ENCODE data around the gene TPPP3. TPM values are rescaled to one million over a fixed set of nuclear protein-coding genes. Genes with fewer than 3 reads are reported as not detected.

Gene TPPP3
- total RNA-seq, 2 experiments from 2014 or later: not detected

- Mint-ChIP-seq H3K4me3 (no peak overlapping the region), H3K27me3 (peaks cover 35% of the 10 kb centered on the region), H3K36me3 (ENCODE audit: low read depth) (no peaks in the 10 kb centered on the region), H3K9me3 (no peaks in the 10 kb centered on the region), H3K4me1 (ENCODE audit: low read depth) (peaks cover 8% of the 10 kb centered on the region), H3K27ac (no peak overlapping the region)
- Histone ChIP-seq H3K27ac (ENCODE audit: low read depth in 1 of 2, low read length in 2 of 2) (no peak overlapping the region), H3K4me3 (ENCODE audit: low read length) (no peak overlapping the region), H3K9me3 (ENCODE audit: control insufficient read depth in 1 of 2, insufficient read depth in 1 of 2, low read length in 2 of 2) (peaks cover 0 to 15% of the 10 kb centered on the region in 2 experiments), H3K36me3 (ENCODE audit: insufficient read depth, low read length) (no peaks in the 10 kb centered on the region), H3K27me3 (ENCODE audit: control insufficient read depth in 1 of 2, insufficient read depth in 2 of 2, low read length in 2 of 2) (peaks cover 33 to 44% of the 10 kb centered on the region in 2 experiments), H3K4me1 (ENCODE audit: insufficient read depth, low read length) (peaks cover 30% of the 10 kb centered on the region)
- ChIA-PET POLR2A (no interaction called here), CTCF (no interaction called here)
- DNase-seq (no peak), ATAC-seq (ENCODE audit: poor library complexity) (no peak)
- no peak for TF ChIP-seq CTCF (IDR thresholded peaks at IDR 0.05)
- intact Hi-C loops (cut with DNase I, micrococcal nuclease): loop anchor here (5.0 to 10.0 kb wide), 3 partner anchors 120 to 420 kb away; partner anchors contain the start of gene PLEKHG4 (in 1 of the 2)
Measured at GRCh38 chr16:67397036-67397801, 3.9 kb upstream of the TPPP3 start.

GRCh38 chr16:67396159-67397035 is 3.1 kb upstream of the TPPP3 start:
- Mint-ChIP-seq H3K36me3 (ENCODE audit: low read depth) (no peaks in the 10 kb centered on the region), H3K27me3 (peaks cover 34% of the 10 kb centered on the region), H3K4me1 (ENCODE audit: low read depth) (peaks cover 8% of the 10 kb centered on the region), H3K9me3 (no peaks in the 10 kb centered on the region), H3K27ac (no peak overlapping the region), H3K4me3 (no peak overlapping the region)
- Histone ChIP-seq H3K9me3 (ENCODE audit: control insufficient read depth in 1 of 2, insufficient read depth in 1 of 2, low read length in 2 of 2) (peaks cover 0 to 15% of the 10 kb centered on the region in 2 experiments), H3K27me3 (ENCODE audit: control insufficient read depth in 1 of 2, insufficient read depth in 2 of 2, low read length in 2 of 2) (peaks cover 35 to 44% of the 10 kb centered on the region in 2 experiments), H3K36me3 (ENCODE audit: insufficient read depth, low read length) (no peaks in the 10 kb centered on the region), H3K4me1 (ENCODE audit: insufficient read depth, low read length) (peaks cover 30% of the 10 kb centered on the region), H3K27ac (ENCODE audit: low read depth in 1 of 2, low read length in 2 of 2) (no peak overlapping the region), H3K4me3 (ENCODE audit: low read length) (no peak overlapping the region)
- TF ChIP-seq CTCF (IDR thresholded peaks at IDR 0.05): no peak
- DNase-seq (peak in 1 of 14 experiments; percentile 34), ATAC-seq (ENCODE audit: poor library complexity) (no peak)
- CTCF ChIA-PET: no interaction called here
- intact Hi-C loops (cut with DNase I, micrococcal nuclease): loop anchor here (5.0 to 10.0 kb wide), 3 partner anchors 119 to 419 kb away; partner anchors contain the start of gene PLEKHG4 (in 1 of the 2)
- POLR2A ChIA-PET: no interaction called here

- TF ChIP-seq CTCF (IDR thresholded peaks at IDR 0.05): no peak
- H3K27me3 Mint-ChIP-seq: peaks cover 39% of the 10 kb centered on the region
- ChIA-PET POLR2A (no interaction called here), CTCF (no interaction called here)
- DNase-seq (no peak), ATAC-seq (ENCODE audit: poor library complexity) (no peak)
- Histone ChIP-seq H3K36me3 (ENCODE audit: insufficient read depth, low read length) (no peaks in the 10 kb centered on the region), H3K27me3 (ENCODE audit: control insufficient read depth in 1 of 2, insufficient read depth in 2 of 2, low read length in 2 of 2) (peaks cover 37 to 44% of the 10 kb centered on the region in 2 experiments), H3K4me1 (ENCODE audit: insufficient read depth, low read length) (peaks cover 34% of the 10 kb centered on the region), H3K27ac (ENCODE audit: low read depth in 1 of 2, low read length in 2 of 2) (no peak overlapping the region), H3K9me3 (ENCODE audit: control insufficient read depth in 1 of 2, insufficient read depth in 1 of 2, low read length in 2 of 2) (peaks cover 0 to 15% of the 10 kb centered on the region in 2 experiments), H3K4me3 (ENCODE audit: low read length) (no peak overlapping the region)
- H3K4me3 Mint-ChIP-seq: no peak overlapping the region
- no peaks in the 10 kb centered on the region for H3K36me3 Mint-ChIP-seq (ENCODE audit: low read depth)
- intact Hi-C loops (cut with DNase I, micrococcal nuclease): loop anchor here (5.0 to 10.0 kb wide), 3 partner anchors 118 to 418 kb away; partner anchors contain the start of gene PLEKHG4 (in 1 of the 2)
- no peaks in the 10 kb centered on the region for H3K9me3 Mint-ChIP-seq
- H3K27ac Mint-ChIP-seq: no peak overlapping the region
- peaks cover 8% of the 10 kb centered on the region for H3K4me1 Mint-ChIP-seq (ENCODE audit: low read depth)
Measured at GRCh38 chr16:67395458-67396158, 2.3 kb upstream of the TPPP3 start.
